ENCODE measurements around the gene ALG12.

The ALG12 gene

GRCh38 chr22:49956914-49957825 lies 38.9 kb upstream of the ALG12 start:
- TF ChIP-seq CTCF (IDR thresholded peaks at IDR 0.05; ENCODE audit: low read depth, low read length), result no peak
- no peak overlapping the region for H3K4me3 ChIP-seq (replicated peaks in 1 of 2; ENCODE audit: low read depth in 2 of 2, low read length in 2 of 2)
- no peak for DNase-seq (ENCODE audit: low read depth in 2 of 2)

DNA sequence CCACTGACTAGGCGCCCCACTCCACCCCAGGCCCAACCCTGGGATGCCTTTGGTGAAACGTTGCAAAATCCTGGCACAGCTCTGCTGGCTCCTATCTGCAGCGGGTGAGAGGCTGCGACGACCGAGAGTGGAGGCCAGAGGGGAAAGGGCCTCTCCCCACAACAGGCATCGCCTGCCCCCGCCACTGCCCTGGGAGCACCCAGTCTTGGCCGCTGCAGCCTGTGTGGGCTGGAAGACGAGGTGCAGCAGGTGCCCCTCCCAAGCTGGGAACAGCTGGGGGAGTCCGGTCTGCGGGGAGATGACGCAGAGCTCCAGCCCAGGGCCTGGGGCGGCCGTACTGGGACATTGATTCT lies 38.2 kb upstream of the ALG12 start:
- DNase-seq (ENCODE audit: low read depth in 2 of 2), result no peak
- no peak for TF ChIP-seq CTCF (IDR thresholded peaks at IDR 0.05; ENCODE audit: low read depth, low read length)
- H3K4me3 ChIP-seq (replicated peaks in 1 of 2; ENCODE audit: low read depth in 2 of 2, low read length in 2 of 2), result no peak overlapping the region

GRCh38 chr22:49955581-49956417 lies 37.6 kb upstream of the ALG12 start:
- no peak overlapping the region for H3K4me3 ChIP-seq (replicated peaks in 1 of 2; ENCODE audit: low read depth in 2 of 2, low read length in 2 of 2)
- TF ChIP-seq CTCF (IDR thresholded peaks at IDR 0.05; ENCODE audit: low read depth, low read length), result no peak
- no peak for DNase-seq (ENCODE audit: low read depth in 2 of 2)

- H3K4me3 ChIP-seq (replicated peaks in 1 of 2; ENCODE audit: low read depth in 2 of 2, low read length in 2 of 2), result no peak overlapping the region
- DNase-seq (ENCODE audit: low read depth in 2 of 2), result no peak
- TF ChIP-seq CTCF (IDR thresholded peaks at IDR 0.05; ENCODE audit: low read depth, low read length), result no peak
Measured at GRCh38 chr22:49954991-49955580, 36.8 kb upstream of the ALG12 start.

GRCh38 chr22:49954354-49954753 lies 36.1 kb upstream of the ALG12 start:
- DNase-seq (ENCODE audit: low read depth in 2 of 2), result no peak
- no peak for TF ChIP-seq CTCF (IDR thresholded peaks at IDR 0.05; ENCODE audit: low read depth, low read length)
- no peak overlapping the region for H3K4me3 ChIP-seq (replicated peaks in 1 of 2; ENCODE audit: low read depth in 2 of 2, low read length in 2 of 2)

DNA sequence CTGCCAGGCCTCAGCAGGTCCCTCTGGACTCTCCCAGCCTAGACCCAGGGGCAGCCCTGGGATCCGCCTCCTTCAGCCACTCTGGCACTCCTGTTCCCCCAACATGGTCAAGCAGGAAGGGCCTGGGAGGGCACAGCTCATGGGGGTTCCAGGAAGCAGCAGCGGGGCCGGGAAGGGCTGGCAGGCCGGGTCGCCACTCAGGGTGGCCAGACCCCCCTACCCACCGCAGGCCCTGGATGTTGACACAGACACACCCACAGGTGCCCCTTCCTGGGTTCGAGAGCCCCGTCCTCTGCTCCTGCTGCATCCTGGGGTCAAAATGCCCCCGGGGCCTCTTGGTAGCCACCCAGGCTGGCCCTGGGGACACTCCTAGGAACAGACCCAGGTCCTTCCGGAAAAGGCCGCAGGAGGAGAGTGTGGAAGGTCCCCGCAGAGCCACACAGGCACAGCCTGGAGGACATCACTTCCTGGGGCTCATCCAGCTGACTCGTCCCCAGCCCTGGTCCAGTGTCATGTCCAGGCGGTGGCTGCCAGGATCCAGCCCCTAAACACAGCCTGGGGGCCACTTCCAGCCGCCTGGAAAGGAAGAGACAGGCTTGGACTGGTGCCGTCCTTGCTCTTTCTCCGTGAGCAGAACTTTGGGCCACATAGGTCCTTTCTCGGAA lies 35.6 kb upstream of the ALG12 start:
- TF ChIP-seq CTCF (IDR thresholded peaks at IDR 0.05; ENCODE audit: low read depth, low read length), result no peak
- H3K4me3 ChIP-seq (replicated peaks in 1 of 2; ENCODE audit: low read depth in 2 of 2, low read length in 2 of 2), result no peak overlapping the region
- no peak for DNase-seq (ENCODE audit: low read depth in 2 of 2)
